Thyroid gland (tissue), 4 donors: ENCODE data around the gene BHLHA15.

ENCODE experiments used
- CTCF ChIP-seq, 6 experiments: fragments of 200-600 bp in 3 of 6; fragments of 450-650 bp in 3 of 6; sonication (generic) in 3 of 6; IDR thresholded peaks; one replicate each; pipeline ENCODE4 v1.5.1; 2016 to 2019; ENCODE audit warnings: antibody characterized with exemption in 6 of 6, mild to moderate bottlenecking in 2 of 6, inconsistent platforms in 1 of 6, moderate library complexity in 1 of 6
- POLR2A ChIP-seq, 2 donors: fragments of 450-650 bp; IDR thresholded peaks; one replicate each; pipeline ENCODE4 v1.6.1; 2017; ENCODE audit warnings: antibody characterized with exemption in 2 of 2, mild to moderate bottlenecking in 2 of 2, moderate library complexity in 1 of 2

- TF ChIP-seq CTCF (IDR thresholded peaks at IDR 0.05) (no peak), POLR2A (IDR thresholded peaks at IDR 0.05) (no peak)
These were observed 16.4 kb upstream of the BHLHA15 start for GRCh38 chr7:98194672-98195457.
